22Rv1 (cell line): Measurements from ENCODE around the gene TMC3.

ENCODE experiments used
- ZFX ChIP-seq: fragments of 450-650 bp; IDR thresholded peaks from 2 replicates; pipeline ENCODE4 v1.6.1; 2017; ENCODE audit warnings: antibody characterized with exemption, borderline replicate concordance
- TF ChIP-seq, protein P1 (sequence below): fragments of 450-650 bp; IDR thresholded peaks from 2 replicates; pipeline ENCODE4 v1.5.1; 2017; ENCODE audit warnings: mild to moderate bottlenecking

DNA sequence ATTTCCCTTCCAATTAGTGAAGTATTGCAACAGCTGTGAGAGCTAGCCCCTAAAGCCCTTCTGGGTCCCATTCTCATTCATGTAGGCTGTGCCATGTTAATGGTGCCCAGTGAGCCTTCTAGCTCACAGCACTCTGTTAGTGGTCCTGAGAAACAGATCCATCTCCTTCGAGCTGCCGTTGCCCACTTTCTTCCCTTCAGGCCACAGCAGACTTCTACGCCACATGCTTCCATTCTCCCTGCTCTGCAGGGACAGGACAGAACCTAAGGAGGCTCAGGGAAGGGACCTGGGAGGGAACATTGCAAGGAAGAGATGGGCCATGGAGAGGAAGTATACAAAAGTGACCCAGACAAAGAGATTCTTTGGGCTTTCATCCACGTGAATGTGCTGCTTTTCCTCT is 38.4 kb downstream of the TMC3 start:
- TF ChIP-seq, protein P1, sequence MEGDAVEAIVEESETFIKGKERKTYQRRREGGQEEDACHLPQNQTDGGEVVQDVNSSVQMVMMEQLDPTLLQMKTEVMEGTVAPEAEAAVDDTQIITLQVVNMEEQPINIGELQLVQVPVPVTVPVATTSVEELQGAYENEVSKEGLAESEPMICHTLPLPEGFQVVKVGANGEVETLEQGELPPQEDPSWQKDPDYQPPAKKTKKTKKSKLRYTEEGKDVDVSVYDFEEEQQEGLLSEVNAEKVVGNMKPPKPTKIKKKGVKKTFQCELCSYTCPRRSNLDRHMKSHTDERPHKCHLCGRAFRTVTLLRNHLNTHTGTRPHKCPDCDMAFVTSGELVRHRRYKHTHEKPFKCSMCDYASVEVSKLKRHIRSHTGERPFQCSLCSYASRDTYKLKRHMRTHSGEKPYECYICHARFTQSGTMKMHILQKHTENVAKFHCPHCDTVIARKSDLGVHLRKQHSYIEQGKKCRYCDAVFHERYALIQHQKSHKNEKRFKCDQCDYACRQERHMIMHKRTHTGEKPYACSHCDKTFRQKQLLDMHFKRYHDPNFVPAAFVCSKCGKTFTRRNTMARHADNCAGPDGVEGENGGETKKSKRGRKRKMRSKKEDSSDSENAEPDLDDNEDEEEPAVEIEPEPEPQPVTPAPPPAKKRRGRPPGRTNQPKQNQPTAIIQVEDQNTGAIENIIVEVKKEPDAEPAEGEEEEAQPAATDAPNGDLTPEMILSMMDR: no peak
- no peak for TF ChIP-seq ZFX
